GM21381 (cell line): Measurements from ENCODE around the gene TRDN.

Source experiments
- ATAC-seq: cut with Tn5 transposase; IDR thresholded peaks from one replicate; pipeline ENCODE4 v1.9.1; 2021; ENCODE audit warnings: mild to moderate bottlenecking, moderate library complexity; ENCODE audit not compliant: unreplicated experiment

The TRDN gene, protein sequence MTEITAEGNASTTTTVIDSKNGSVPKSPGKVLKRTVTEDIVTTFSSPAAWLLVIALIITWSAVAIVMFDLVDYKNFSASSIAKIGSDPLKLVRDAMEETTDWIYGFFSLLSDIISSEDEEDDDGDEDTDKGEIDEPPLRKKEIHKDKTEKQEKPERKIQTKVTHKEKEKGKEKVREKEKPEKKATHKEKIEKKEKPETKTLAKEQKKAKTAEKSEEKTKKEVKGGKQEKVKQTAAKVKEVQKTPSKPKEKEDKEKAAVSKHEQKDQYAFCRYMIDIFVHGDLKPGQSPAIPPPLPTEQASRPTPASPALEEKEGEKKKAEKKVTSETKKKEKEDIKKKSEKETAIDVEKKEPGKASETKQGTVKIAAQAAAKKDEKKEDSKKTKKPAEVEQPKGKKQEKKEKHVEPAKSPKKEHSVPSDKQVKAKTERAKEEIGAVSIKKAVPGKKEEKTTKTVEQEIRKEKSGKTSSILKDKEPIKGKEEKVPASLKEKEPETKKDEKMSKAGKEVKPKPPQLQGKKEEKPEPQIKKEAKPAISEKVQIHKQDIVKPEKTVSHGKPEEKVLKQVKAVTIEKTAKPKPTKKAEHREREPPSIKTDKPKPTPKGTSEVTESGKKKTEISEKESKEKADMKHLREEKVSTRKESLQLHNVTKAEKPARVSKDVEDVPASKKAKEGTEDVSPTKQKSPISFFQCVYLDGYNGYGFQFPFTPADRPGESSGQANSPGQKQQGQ

DNA sequence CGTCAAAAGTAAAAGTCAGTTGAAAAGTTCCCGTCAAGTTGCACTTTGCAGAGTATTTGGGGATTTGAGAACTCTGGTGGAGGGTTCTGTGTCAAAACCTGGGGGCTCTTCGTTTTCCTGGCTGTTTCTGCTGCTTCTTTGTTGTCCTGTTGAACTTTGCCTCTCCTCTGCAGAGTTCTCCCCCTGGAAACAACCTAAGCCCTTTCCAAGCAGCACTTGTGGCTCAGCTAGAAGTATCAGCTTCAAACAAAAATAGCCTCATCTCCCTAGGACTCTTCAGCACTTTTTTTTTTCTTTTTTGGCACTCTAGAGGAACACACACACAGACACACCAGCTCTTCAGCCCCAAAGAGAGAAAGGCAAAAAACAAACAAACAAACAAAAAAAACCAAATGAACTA, at the start of gene TRDN:
TSS of gene TRDN (minus strand) at position 169 of the 400 bp plus-strand sequence. CDS start 175 bp downstream, outside the sequence.
- ATAC-seq: no peak

DNA sequence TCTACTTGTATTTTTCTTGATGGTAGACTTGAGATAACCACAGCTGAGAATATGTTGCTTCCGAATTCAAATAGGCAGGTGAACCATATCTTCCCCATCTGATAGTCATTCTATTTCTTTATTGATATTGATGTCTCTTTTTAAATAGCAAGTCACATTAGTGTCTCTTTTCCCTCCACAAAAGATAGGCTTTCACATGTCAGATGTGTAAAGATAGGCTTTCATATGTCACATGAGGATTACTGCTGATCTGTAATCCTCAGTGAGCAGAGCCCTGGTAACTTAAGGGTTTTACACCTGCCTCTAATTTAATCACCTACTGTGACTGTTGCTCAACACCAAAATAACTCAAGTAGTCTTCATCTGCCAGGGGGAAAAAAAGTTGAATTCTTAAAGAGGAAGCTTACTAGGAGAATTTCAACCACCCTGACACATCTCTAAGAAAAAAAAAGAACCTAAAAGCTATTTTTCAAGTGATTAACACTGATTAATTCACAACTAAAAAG, 45.3 kb upstream of the TRDN start:
- ATAC-seq: no peak

DNA sequence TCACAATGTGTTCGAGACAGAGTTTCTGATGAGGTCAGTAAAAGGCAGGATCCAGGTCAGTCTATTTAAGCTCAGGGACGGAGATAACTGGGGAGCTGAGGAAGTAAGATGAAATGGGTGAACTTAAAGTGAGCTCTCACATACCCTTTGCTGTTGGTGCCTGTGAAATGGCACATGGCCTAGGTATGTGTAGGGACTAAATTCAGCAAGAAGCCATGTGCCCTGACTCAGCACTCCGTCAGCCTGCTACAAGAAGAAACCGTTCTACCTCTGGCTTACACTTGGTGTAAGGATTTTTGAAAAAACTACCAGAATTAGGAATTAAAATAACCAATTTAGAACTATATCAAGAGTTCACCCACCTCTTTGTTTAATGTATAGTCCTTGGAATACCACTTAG, 41.1 kb upstream of the TRDN start:
- no peak for ATAC-seq

DNA sequence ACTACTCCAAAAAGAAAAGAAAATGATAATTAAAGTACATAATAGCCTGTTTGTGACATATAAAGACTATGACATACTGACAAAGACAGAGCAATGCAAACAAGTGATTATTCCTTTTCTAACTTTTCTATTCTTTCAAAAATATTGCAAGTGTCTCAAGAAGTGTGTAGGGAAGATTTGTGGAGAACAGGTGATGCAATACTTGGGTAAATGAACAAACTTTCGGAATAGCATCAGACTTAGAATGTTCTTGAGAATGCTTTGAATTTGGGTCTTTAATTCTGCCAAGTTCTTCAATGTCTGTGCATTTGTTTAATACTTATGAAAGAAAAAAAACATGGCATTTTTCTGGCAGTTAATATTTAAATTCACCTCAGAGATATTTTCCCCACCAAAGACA, 40.0 kb upstream of the TRDN start:
- ATAC-seq: no peak

DNA sequence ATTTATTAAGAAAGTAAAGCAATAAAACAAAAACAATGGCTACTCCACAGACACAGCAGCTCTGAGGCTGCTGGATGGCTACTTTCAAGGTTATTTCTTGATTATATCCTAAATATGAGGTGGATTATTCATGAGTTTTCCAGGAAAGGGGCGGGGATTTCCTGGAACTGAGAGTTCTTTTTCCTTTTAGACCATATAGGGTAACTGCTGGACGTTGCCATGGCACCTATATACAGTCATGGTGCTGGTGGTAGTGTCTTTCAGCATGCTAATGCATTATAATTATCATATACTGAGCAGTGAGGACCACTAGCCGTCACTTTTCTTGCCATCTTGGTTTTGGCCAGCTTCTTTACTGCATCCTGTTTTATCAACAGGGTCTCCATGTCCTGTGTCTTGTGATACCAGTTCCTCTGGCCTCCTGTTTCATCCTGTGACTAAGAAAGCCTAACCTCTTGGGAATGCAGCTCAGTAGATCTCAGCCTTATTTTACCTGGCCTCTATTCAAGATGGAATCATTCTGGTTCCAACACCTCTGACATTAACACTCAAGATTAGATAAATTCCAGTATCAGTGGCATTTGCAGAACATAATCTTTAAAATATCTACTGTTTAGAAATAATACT, 32.3 kb upstream of the TRDN start:
- ATAC-seq: no peak

DNA sequence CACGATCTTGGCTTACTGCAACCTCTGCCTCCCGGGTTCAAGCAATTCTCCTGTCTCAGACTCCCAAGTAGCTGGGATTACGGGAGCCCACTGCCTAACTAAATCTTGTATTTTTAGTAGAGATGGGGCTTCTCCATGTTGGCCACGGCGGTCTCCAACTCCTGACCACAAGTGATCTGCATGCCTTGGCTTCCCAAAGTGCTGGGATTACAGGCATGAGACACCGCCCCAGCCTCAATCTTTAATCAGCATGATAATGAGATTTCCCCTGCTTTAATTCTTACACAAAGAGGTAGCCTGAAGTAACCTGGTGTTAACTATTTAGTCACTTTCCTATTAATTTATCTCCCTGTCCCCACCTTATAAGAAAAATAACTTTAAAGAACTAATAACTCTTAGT, 31.3 kb upstream of the TRDN start:
- ATAC-seq: no peak

DNA sequence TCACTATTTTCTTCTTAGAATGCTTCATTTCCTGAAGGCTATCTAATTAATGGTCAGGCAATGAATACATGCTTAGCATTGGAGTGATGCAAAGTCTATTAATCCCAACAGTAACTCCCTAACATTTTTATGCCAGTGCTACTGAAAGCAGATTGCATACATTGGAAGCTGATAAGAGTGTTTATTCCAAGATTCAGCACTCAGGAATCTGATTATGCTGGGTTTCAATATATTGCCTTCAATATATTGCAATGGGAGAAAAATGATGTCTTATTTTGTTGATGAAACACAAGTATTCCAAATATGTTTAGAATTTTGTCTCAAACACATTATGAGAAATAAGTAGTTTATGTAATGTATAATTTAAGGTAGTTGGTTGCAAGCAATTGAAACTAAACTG, 26.7 kb upstream of the TRDN start:
- ATAC-seq: no peak

DNA sequence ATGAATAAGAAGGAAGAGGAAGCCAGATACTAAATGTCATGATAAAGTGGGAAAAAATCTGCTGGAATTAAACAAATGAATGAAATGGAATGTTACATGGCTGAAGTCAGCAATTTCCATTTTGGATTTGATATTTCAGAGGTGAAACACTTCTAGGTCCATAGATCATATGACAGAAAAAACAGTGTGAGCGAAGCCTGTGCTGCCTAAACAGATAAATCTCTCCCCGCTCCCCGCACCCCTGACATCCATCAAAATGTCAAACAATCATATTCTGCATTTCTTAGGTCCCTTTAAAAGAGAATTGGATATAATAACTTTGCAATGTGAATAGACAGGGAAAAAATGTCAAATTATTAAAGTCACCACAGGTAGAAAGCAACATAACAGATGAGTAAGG, 26.0 kb upstream of the TRDN start:
- no peak for ATAC-seq

DNA sequence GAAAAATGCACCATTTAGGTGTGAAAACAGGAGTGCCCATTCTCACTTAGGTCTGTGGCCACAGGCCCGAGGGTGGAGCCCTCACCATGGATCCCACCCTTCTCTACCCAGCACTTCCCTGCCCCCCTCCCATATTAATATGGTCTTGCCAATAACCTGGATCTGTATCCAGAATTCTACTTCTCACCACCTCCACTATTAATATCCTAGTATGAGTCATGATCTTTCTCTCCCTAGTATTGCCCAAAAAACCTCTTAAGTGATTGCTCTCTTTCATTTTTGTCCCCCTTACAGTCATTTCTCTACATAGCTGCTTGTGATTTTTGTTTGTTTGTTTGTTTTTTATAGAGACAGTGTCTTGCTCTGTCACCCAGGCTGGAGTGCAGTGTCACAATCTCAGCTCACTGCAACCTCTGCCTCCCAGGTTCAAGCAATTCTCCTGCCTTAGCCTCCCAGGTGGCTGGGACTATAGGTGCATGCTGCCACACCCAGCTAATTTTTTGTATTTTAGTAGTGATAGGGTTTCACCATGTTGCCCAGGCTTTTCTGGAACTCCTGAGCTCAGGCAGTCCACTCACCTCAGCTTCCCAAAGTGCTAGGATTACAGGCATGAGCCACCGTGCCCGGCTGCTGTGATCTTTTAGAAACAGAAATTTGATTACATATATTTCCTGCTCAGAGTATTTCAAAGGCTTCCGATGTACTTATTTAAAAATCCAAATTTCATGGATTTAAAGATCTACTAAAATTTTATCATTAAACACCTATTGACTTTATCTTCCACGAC, 24.5 kb upstream of the TRDN start:
- no peak for ATAC-seq

DNA sequence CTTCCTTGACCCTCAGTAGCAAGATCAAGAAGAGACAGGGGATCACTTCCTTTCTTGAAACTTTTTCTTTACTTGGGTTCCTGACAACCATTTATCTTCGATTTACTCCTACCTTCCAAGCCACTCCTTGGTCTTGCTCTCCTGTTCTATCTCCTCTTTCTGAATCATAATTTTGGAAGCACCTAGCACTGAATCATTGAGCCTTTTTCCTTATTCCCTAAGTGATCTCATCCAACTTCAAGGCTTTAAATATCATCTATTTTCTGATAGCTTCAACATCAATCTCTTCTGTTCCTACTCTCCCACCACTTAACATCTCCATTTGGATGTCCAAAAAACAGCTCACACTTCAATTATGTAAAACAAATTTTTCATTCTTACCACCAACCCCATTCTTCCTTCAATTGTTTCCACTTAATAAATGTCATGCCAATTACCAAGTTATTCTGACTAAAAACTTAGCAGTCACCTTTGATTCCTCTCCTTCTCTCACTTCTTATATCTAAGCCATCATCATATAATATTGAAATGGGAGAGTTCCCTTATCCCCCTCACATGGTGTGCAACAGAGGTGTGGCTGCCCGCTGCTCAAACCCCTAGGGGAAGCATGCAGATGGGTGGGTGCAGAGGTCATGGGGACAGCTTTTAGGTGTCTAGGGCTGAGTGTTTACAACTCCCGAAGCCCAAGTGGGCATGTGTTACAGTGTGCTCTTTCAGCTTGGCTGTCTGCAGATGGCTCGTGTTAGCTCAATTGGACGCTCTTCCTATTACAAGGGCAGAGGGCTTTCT, 23.4 kb upstream of the TRDN start:
- no peak for ATAC-seq

DNA sequence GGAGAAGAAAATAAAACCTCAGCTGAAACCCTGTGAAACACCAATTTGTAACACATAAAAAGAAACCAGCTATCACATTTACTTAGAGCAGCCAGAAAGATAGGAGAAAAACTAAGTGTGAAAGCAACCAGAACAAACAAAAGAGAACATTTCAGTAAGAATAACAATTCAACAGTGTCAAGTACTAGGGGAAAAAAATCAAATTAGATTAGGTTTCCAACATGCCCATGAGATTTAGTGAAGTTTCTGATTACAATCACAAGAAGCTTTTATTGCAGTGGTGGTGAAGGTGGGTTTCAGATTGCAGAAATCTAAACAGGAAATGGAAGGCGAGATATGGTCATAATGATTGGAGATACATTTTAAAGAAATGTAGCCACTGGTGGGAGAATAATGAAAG, 22.1 kb upstream of the TRDN start:
- no peak for ATAC-seq

DNA sequence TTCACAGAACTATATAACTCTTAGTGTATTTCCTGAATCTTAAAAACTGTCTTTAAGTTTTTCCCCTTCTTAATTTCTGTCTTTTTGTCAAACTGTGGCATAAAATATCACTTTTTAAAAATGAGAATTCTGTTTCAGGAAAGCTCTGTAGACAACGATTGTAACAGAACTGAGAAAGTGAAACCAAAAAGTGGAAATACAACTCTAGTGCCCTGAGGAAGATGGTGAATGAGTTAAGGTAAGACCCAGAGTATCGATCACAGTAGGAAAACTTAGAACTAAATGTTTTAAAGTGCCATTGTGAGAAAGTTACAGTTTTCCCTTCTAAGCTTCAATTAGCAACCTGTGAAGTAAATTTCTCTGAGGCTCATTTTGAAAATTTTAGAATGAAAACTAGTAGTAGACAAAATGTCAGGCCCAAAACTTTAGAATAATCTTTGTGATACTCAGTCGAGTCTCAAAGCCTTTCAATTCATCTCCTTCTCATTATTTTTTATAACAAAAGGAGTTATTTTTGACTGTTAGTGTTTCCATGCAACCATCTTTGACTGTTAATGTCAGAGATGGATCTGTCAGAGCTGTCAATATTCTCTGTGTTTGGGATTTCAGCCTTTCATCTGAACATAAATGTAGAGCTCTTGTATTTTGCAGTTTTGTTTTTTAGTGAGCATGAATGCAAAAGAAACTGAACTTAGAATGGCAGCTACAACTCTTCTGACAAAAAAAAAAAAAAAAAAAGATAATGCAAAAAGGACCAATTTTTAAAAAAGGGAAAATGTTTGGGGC, 19.0 kb upstream of the TRDN start:
- peak; percentile 85 for ATAC-seq

DNA sequence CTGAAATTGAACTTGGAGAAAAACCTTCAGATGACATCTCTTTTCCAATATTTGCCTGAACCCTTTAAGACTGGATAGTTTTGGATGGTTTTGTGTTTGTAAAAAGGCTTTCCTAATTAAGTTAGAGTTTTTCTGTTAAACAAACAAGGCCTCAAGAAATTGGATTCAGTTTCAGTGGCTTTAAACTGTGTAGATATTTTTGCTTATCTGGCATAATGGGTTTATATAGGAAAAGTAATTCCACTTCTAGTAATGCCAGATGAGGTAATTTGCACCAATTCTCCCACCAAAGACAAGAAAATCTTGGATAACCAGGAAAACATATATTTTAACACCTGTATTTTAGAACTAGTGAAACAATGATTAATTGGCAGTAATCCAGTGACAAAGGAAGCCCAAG, 12.0 kb upstream of the TRDN start:
- ATAC-seq: no peak

DNA sequence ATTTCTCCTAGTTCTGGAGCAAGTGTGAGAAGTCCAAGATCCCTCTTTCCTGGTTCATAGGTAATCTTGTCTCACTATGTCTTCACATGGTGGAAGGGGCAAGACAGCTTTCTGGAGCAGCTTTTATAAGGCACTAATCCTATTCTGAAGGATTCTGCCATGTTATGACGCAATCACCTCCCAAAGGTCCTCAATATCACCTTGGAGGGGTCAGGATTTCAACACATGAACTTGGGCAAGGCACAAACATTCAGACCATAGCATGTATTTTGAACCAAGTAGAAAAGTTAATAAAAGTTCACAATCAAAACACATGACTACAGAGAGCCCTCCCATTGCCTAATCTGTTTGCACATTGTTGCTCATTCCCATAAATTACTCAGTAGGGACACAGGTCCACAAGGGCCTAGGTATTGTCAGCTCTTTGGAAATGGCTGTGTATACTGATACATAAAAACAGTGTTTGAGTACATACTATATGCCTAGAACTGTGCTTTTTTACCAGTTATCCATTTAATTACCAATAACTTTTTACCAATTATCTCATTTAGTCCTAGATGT, 11.3 kb upstream of the TRDN start:
- no peak for ATAC-seq

DNA sequence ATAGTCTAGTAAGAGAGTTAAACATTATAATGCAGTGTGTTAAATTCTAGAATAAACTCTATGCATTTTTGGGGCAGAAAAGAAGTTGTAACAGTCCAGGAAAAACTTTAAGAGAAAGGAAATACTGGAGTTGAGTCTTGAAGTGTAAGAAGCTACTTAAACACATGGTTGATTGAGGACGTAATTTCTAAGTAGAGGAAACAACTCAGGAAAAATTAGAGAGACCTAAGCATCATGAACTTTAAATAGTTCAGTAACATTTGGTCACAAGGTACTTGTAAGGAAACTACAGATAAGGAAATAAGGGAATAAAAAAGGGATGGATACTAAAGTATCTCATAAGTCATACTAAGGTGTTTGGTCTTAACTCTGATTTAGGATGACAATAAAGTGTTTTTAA, 4.7 kb upstream of the TRDN start:
- no peak for ATAC-seq

DNA sequence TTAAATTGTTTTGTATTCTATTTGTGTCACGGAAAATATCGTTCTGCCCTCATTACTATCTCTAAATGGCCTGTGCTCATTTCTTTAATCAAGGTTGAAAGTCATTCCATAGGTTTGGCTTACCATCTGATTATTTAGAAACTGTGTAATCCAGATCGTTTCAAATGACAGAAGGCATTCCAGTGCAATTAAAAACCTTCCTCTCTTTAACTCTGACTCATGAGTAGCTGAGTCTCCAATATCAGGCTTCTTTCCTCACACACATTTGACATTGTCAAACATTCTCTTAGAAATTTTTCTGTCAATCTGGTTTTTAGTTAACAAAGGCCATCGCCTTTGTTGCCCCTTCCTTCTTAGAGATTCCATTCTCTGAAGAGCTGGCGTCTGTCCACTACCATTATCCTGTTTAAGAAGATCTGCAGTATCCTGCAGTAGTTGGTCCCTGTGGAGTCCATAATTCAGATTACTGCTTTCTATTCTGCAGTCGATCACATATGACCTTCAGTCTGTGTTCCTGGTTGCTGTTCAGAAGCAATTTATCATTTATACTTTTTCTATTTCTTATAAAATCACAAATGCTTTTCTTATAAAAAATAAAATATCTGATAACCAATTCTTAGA, 3.9 kb upstream of the TRDN start:
- ATAC-seq: no peak

DNA sequence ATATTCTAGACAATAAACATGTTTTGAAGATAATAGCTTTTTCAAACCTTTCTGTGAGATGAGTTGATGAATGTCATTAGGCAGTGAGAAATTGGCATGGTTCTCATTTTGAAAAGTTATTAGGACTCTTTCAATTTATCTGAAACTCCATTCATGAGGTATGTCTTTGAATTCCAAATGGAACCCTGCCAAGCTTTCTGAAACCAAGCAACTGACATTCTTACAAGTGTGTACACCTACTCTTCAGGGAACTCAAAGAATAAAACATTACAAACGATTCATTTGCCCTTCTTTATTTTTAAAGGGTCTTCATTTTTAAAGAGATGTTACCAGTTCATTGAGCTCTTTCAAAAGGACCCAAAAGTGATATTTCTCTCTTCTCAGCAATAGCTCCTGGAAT, 2.1 kb upstream of the TRDN start:
- no peak for ATAC-seq

DNA sequence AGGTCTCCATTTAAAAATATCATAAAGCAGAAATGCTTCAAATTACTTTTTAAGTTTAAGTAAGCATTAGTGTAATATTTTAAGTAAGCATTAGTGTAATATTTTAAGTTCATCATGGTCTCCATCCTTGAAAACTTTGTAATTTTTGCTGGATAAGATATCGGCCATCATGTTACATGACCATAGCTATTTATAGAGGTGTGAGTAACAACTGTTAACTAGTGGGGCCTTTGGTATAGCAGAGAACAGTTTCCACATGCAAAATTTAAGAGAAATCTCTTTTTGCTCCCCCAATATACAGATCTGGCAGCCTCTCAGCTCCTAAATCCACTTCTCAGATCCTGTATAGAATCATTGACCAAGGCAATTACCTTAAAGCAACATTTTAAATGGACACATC, 468 bp downstream of the TRDN start:
- no peak for ATAC-seq

DNA sequence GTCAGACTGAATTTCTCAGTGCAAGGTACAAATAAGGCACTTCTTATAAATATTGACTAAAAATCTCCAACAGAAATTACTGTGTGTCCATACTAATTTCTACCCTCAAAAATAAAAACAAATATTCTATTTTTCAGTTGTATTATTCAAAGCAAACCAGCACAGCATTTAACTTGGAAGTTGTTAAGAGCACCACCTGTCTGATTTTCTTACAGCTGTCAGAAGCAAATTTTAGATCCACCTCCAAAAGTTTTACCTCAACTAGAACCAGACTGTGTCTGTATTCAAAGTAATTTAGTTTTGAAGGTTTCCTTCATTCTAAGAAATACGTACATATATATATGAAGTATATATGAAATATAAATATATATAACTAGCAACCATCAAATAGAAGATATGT, 1.2 kb downstream of the TRDN start:
- no peak for ATAC-seq
